K562 (cell line): ENCODE results near the gene UBASH3A. TPM values are rescaled to one million over a fixed set of nuclear protein-coding genes. Genes with fewer than 3 reads are reported as not detected.

Source experiments
- ARNT ChIP-seq, 2 experiments: fragments of 450-650 bp; IDR thresholded peaks; 2 replicates each; pipeline ENCODE4 v1.6.1; 2016; ENCODE audit warnings: mild to moderate bottlenecking in 1 of 2
- ETV5 ChIP-seq: sonication (generic); formaldehyde crosslinking; IDR thresholded peaks from 2 replicates; pipeline ENCODE4 v1.4.0; 2020; ENCODE audit warnings: low read depth, mild to moderate bottlenecking, missing genetic modification reagents
- FOXM1 ChIP-seq, 2 experiments: fragments of 450-650 bp in 1 of 2; sonication (generic) in 1 of 2; formaldehyde crosslinking in 1 of 2; IDR thresholded peaks; 2 replicates each; pipeline versions ENCODE4 v1.6.1 to v1.9.0; 2017 to 2022; ENCODE audit warnings: low read depth in 2 of 2, mild to moderate bottlenecking in 2 of 2, missing genetic modification reagents in 1 of 2, moderate library complexity in 1 of 2
- IRF2 ChIP-seq: sonication (generic); formaldehyde crosslinking; IDR thresholded peaks from 2 replicates; pipeline ENCODE4 v1.8.1; 2022; ENCODE audit warnings: mild to moderate bottlenecking, missing genetic modification reagents
- POLR2AphosphoS5 ChIP-seq: IDR thresholded peaks from 2 replicates; pipeline ENCODE4 v1.6.1; 2011; ENCODE audit warnings: mild to moderate bottlenecking, low read depth, low read length, moderate library complexity; ENCODE audit not compliant: control insufficient read depth, insufficient read depth
- PRDM10 ChIP-seq: fragments of 450-650 bp; IDR thresholded peaks from 2 replicates; pipeline ENCODE4 v1.6.1; 2018; ENCODE audit not compliant: partially characterized antibody
- SNRNP70 ChIP-seq: fragments of 200-400 bp; formaldehyde crosslinking; optimal IDR thresholded peaks from 2 replicates; pipeline ENCODE3; 2017; ENCODE audit warnings: low read depth, low read length
- TCF7 ChIP-seq: sonication (generic); IDR thresholded peaks from 2 replicates; pipeline ENCODE4 v1.6.1; 2016; ENCODE audit warnings: antibody characterized with exemption, borderline replicate concordance
- TSC22D4 ChIP-seq: fragments of 450-650 bp; IDR thresholded peaks from 2 replicates; pipeline ENCODE4 v1.6.1; 2016; ENCODE audit warnings: missing genetic modification characterization, missing biosample characterization, control low read depth
- ZFP36 ChIP-seq: fragments of 150-350 bp; IDR thresholded peaks from 2 replicates; pipeline ENCODE4 v1.6.1; 2018; ENCODE audit warnings: low read length, low read depth; ENCODE audit not compliant: partially characterized antibody
- ZNF12 ChIP-seq: sonication (generic); formaldehyde crosslinking; IDR thresholded peaks from 2 replicates; pipeline ENCODE4 v1.4.0; 2020; ENCODE audit warnings: mild to moderate bottlenecking, missing genetic modification reagents
- ZNF395 ChIP-seq: fragments of 200-800 bp; sonication (Bioruptor generic); IDR thresholded peaks from 2 replicates; pipeline ENCODE4 v1.6.1; 2017; ENCODE audit warnings: missing genetic modification characterization, missing compliant biosample characterization
- ZNF740 ChIP-seq, 3 experiments: fragments of 200-800 bp in 1 of 3; sonication (Bioruptor generic) in 1 of 3; sonication (generic) in 1 of 3; formaldehyde crosslinking in 1 of 3; IDR thresholded peaks; 2 replicates each; pipeline versions ENCODE4 v1.6.1 to v1.8.0; 2016 to 2022; ENCODE audit warnings: mild to moderate bottlenecking in 2 of 3, missing compliant biosample characterization in 2 of 3, missing genetic modification characterization in 2 of 3, missing genetic modification reagents in 1 of 3
- polyA plus RNA-seq, 8 experiments: library from polyadenylated mRNA; depleted of rRNA in 4 of 8; stranded (reverse) in 5 of 8; unstranded in 3 of 8; fragments of >200 nt; fragmentation: Nextera tagmentation in 2 of 8; fragmentation: Illumina TruSeq in 1 of 8; extraction: Ambion mirVana in 2 of 8; extraction: Trizol in 1 of 8; gene quantifications; 2 replicates each; pipeline versions ENCODE4 v1.2.1 to v1.2.3, GENCODE V29; 2011 to 2014; ENCODE audit warnings: inconsistent platforms in 1 of 8, missing spikeins in 1 of 8
- total RNA-seq, 7 experiments: library from RNA; depleted of rRNA in 6 of 7; stranded (reverse); fragments of >200 nt in 6 of 7; fragmentation: Illumina TruSeq in 2 of 7; extraction: Trizol in 2 of 7; gene quantifications; 2 replicates each; pipeline versions ENCODE4 v1.2.1 to v1.2.3, GENCODE V29; 2011 to 2021; ENCODE audit warnings: low replicate concordance in 1 of 7
- TF ChIP-seq, protein P1 (sequence below): fragments of 450-650 bp; IDR thresholded peaks from 2 replicates; pipeline ENCODE4 v1.6.1; 2016; ENCODE audit warnings: antibody characterized with exemption
- TF ChIP-seq, protein P2 (sequence below): fragments of 150-350 bp; IDR thresholded peaks from 2 replicates; pipeline ENCODE4 v1.6.1; 2014; ENCODE audit warnings: low read depth, mild to moderate bottlenecking, low read length, borderline replicate concordance

The UBASH3A gene
- total and polyA plus RNA-seq, 9 of the 15 experiments (the other 6 are each of a cell fraction or from before 2014, with no cell fraction given): 0.23 to 1.8 (median 1.1) TPM

DNA sequence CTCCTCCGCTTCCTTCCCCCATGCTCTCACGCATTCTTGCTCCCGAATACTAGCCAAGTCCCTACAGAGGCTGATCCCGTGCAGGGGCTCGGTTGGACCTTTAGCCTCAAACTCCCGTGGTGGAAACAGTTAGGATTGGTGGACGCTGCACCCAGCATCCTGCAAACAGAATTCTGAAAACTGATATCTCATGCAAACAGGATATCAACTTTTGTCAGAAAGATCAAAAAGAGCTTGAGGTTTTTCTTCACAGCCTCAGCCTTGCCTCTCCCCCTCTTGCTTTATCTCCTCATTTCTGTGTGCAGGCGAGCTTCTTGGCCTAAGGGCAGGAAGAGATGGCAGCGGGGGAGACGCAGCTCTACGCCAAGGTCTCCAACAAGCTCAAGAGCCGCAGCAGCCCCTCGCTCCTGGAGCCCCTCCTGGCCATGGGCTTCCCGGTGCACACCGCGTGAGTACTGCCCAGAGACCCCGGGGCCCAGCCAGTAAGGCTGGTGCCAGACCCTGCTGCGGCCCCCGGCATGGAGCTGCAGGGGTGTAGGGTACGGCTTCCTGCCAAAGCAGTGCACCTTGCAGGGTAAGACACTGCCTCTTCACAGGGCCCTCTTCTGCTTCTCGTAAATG is at the start of gene UBASH3A (continued):
- peak; percentile 18 for TF ChIP-seq PRDM10
- TF ChIP-seq ETV5 (CRISPR knock-in tag): peak; percentile 56; the same call in 1 of the 2 replicates
- TF ChIP-seq ZFP36: peak; percentile 26
- TF ChIP-seq SNRNP70: no peak
- TF ChIP-seq, protein P1, sequence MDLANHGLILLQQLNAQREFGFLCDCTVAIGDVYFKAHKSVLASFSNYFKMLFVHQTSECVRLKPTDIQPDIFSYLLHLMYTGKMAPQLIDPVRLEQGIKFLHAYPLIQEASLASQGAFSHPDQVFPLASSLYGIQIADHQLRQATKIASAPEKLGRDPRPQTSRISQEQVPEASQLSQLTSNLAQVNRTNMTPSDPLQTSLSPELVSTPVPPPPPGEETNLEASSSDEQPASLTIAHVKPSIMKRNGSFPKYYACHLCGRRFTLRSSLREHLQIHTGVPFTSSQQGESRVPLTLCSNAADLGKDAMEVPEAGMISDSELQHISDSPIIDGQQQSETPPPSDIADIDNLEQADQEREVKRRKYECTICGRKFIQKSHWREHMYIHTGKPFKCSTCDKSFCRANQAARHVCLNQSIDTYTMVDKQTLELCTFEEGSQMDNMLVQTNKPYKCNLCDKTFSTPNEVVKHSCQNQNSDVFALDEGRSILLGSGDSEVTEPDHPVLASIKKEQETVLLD: peak; percentile 79; the same call in 1 of the 2 replicates
- TF ChIP-seq ARNT (IDR thresholded peaks at IDR 0.05): 0 out of 4 replicates have a peak, but pooled peaks have one; percentile 29 to 64
- TF ChIP-seq IRF2 (CRISPR knock-in tag): no peak
- no peak for TF ChIP-seq TSC22D4
- peak; percentile 89 for TF ChIP-seq FOXM1 (IDR thresholded peaks at IDR 0.05; ENCODE audit: low read depth)
- TF ChIP-seq FOXM1 (CRISPR knock-in tag; IDR thresholded peaks at IDR 0.05; ENCODE audit: low read depth): no peak
- TF ChIP-seq POLR2AphosphoS5: peak; percentile 94
- TF ChIP-seq, protein P2, sequence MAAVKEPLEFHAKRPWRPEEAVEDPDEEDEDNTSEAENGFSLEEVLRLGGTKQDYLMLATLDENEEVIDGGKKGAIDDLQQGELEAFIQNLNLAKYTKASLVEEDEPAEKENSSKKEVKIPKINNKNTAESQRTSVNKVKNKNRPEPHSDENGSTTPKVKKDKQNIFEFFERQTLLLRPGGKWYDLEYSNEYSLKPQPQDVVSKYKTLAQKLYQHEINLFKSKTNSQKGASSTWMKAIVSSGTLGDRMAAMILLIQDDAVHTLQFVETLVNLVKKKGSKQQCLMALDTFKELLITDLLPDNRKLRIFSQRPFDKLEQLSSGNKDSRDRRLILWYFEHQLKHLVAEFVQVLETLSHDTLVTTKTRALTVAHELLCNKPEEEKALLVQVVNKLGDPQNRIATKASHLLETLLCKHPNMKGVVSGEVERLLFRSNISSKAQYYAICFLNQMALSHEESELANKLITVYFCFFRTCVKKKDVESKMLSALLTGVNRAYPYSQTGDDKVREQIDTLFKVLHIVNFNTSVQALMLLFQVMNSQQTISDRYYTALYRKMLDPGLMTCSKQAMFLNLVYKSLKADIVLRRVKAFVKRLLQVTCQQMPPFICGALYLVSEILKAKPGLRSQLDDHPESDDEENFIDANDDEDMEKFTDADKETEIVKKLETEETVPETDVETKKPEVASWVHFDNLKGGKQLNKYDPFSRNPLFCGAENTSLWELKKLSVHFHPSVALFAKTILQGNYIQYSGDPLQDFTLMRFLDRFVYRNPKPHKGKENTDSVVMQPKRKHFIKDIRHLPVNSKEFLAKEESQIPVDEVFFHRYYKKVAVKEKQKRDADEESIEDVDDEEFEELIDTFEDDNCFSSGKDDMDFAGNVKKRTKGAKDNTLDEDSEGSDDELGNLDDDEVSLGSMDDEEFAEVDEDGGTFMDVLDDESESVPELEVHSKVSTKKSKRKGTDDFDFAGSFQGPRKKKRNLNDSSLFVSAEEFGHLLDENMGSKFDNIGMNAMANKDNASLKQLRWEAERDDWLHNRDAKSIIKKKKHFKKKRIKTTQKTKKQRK: no peak
- peak; percentile 69; the same call in 1 of the 2 replicates for TF ChIP-seq ZNF395 (CRISPR knock-in tag)
- no peak for TF ChIP-seq ZNF12
- no peak for TF ChIP-seq ZNF740 (CRISPR knock-in tag; IDR thresholded peaks at IDR 0.05)
- TF ChIP-seq ZNF740 (tag; IDR thresholded peaks at IDR 0.05): no peak
- TF ChIP-seq TCF7: peak; percentile 94
